HG02852 (cell line): Measurements from ENCODE around the gene ZDHHC14.

Source experiments
- ATAC-seq: cut with Tn5 transposase; IDR thresholded peaks from one replicate; pipeline ENCODE4 v1.9.1; 2021; ENCODE audit warnings: mild to moderate bottlenecking, moderate library complexity; ENCODE audit not compliant: unreplicated experiment

ZDHHC14 gene

DNA sequence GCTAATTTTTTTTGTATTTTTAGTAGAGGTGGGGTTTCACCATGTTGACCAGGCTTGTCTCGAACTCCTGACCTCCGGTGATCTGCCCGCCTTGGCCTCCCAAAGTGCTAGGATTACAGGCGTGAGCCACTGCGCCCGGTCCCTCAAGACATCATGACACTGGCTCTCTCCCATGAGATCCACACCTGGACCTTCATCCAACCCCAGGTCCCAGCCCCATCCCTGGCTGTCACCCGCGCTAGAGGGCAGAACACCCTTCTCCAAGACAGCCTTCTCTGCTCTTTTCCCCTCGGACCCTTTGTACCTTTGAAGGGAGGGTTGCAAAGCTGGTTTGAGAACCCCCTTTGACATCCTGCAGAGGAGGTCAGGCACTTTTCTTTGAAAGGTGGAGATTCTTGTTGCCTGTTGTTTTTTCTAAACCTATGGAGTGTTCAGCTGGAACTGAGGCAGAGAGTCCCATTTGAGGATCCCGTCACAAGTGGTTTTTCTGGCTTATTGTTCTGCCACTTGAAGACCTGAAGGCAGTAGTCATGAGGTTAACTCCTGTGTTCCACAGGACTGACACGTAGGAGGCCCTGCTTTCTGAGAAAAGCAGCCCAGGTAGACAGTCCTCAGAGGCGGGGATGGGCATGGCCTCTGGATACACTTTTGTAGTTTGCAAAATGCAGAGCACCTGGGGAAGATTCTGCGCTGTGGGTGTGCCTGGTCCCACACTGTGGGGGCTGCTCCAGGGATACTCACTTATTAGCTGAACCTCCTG is 270.9 kb downstream of the ZDHHC14 start:
- ATAC-seq, result no peak

DNA sequence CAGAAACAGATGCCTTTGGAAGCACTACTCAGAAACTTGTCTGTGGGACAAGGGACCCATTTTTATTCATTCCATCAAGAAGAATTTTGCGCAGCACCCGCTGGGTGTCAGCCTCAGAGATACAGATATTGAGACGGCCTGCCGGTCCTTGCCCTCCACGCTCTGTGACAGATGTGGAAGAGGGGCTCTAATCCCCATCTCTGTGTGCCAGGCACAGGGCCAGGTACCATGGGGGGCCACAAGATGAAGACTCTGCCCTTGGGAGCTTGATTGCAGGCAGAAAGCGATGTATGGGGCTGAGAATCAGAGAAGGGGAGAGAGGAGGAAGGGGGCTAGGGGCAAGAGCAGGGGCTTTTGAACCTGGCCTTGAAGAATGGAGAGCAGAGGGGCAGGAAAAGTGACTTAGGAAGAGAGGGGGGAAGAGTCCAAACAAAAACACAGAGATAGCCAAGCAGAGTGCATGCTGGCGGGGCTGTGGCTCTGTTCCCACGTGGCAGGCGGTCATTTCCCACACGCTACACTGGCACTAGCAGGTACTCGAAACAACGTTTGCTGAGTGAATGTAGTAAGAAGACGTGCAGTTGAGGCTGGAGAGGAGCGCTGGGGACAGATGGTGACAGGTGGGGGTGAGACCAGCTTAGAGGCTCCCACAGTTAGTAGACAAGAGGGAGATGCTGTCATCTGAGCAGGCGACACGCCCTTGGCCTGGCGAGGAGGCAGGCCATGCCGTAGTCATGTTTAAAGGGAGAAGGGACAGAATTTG is 271.8 kb downstream of the ZDHHC14 start:
- ATAC-seq, result no peak

DNA sequence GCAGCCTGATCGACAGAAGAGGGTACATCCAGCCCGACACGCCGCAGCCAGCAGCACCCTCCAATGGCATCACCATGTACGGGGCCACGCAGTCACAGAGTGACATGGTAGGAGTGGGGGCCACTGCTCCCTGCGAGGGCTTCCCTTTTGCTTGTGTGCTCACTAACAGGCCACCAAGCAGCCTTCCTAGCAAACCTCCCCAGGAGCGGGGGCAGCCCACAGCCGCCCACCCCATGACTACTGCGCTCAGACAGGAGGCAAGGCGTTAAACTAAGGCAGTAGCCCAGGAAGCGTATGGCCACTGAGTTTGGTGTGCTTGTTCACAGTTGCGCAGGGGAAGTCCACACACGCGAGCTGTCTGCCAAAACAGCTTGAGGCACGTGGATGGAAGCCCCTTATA is 272.5 kb downstream of the ZDHHC14 start:
- ATAC-seq, result no peak

DNA sequence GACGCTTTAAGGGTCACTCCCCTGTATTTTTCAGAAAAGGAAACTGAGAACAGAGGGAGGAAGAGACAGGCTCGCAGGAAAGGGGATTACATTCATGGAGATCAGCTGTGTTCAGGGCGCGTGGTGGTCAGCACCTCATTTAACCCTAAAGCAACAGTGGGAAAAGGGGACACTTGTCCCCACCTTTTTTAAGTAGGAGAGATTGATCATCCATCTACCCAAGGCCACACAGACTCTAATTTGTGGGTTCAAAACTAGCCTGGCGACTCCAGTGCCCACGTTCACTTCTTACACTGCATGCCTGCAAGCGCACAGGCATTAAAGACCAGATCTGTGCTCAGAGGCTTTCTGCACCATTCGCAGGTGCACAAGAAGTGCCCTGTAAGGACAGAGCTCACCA is 274.1 kb downstream of the ZDHHC14 start:
- no peak for ATAC-seq

DNA sequence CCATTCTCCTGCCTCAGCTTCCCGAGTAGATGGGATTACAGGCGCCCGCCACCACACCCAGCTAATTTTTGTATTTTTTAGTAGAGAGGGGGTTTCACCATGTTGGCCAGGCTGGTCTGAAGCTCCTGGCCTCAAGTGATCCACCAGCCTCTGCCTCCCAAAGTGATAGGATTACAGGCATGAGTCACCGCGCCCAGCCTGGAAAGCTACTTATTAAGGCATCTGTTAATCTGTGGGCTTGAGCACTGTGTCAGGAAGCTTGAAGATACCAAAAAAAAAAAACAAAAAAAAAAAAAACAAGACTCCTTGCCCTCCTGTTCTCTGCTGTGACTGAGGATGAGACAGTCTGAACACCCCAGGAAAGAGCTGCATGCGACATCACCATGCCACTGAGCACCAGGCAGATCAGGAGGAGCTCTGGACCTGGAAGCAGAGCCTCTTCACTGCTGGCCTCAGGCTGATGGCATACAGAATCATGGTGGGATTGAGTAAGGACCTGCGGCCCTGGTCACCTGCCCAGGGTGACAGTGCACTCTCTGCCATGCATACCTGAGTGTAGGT is 275.5 kb downstream of the ZDHHC14 start:
- ATAC-seq, result no peak

DNA sequence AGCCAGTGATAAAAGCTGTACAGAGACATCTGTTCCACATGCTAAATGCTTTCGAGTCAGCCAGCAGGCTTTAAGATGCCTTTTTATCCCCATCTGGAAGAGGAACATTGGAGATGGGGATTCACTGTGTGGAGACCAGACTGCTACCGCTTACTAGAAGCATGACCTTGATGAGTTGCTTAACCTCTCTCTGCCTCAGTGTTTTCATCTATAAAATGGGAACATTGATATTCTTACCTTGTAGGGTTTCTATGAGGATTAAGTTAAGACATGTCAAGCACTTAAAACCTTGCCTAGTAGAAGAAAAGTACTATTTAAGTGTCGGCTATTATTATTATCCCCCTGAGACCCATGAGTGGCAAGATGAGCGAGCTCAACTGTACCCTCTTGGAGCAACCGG is 276.8 kb downstream of the ZDHHC14 start:
- ATAC-seq, result no peak

DNA sequence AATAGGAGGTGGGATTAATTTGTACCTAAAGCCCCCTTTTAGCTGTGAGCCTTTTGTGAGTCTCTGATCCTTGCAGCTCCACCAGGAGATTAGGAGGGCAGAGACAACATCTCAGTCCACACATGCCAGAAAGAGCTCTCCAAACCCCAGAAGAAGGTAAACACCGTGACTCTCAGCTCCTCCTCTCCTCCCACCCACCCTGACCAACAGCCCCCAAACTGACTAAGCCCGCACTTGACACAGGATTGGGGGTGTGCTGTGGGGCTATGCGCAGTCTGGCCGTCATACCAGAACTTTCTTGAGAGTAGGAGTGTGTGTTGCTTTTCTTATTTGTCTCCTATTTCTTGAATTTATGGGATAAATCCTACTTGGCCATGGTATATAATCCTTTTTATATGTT is 277.3 kb downstream of the ZDHHC14 start:
- ATAC-seq, result no peak

DNA sequence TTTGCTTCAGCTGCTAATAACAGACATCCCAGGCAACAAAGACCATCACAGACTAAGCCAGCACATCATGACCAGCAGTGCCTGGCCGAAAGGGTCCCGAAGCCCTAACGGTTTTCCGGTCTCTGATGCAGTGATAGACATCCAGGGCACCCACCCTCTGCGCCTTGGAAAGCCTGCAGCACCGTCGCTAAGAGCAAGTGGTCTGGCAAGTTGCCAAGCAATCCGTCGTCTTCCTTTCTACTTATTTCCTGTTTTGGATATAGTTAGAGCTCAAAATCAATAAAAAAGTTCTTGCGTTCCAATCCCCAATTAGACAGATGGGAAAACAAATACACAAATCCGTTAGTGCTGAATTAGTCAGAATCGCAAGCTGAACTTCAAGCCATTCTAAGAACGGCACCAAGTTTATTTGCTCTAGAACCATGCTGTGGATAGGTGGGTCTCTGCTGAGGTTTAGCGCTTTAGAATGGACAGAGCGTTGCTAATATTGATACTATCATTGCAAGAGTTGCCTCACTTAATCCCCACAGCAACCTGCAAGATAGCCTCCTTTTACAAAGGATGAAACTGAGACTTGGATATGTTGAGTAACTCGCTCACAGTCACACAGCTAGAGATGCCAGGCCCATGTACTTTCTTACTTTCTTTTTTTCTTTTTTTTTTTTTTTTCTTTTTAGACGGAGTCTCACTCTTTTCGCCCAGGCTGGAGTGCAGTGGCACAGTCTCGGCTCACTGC is 278.7 kb downstream of the ZDHHC14 start:
- ATAC-seq, result no peak

DNA sequence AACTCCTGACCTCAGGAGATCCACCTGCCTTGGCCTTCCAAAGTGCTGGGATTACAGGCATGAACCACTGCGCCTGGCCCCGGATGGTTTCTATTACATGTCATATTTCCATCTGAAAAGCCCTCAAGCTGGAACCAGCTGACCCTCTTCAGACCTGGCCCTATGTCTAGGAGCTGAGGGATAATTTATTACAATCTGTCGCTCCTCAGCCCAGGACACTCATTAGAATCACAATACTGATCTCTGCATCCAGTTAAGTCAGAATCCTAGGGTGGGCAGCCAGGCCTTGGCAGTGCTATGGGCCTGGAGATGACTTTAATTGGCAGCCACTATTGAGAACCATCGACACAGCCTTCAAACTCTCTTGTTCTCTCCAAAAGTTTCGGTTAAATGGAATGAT is 279.4 kb downstream of the ZDHHC14 start:
- ATAC-seq, result no peak

DNA sequence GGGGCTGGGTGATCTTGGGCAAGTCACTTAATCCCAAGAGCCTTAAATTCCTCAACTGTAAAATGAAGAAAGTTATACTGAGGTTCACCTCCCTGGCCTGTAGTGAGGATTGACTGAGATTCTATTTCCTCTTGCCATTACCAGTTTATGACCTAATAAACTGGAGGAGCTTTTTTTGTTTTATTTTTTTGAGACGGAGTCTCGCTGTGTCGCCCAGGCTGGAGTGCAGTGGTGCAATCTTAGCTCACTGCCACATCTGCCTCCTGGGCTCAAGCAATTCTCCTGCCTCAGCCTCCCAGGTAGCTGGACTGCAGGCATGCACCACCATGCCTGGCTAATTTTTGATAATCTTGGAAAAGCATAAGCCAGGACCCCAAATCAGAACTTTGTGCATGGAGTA is 280.7 kb downstream of the ZDHHC14 start:
- ATAC-seq, result no peak

DNA sequence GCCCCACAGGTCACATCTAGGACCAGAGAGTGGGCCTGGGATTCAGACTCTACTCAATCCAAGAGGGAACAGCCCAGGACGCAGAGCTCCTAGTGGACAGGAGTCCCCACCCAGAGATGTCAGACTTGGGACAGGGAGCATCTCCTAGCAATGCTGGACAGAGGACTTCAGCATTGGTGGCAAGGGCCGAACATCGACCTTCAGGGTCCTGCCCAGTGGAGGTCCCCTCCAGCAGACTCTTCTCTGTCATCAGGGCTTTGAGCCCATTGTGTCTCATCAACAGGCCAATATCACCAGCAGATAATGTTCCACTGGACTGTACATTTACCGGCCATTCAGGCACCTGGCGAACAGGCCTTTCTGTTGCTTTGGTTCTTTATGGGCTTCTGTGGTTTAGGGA is 282.3 kb downstream of the ZDHHC14 start:
- ATAC-seq, result no peak

DNA sequence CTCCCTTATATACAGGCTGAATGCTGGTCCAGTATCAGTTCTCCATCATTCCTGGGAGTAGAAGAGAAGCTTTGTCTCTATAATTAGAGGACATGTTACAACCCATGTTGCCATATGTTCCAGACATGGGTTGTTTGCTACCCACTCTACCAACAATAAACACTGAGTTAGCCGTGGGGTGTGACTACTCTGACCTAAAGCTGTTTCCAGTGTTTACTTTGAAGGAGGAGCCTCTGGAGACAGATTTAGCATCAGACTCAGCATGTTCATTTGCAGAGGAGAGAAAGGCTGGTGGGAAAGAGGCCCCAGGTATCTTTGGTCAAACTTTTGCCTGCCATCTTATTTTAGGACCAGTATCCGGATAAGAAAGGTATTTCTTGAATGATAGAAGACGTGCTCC is 284.2 kb downstream of the ZDHHC14 start:
- no peak for ATAC-seq

DNA sequence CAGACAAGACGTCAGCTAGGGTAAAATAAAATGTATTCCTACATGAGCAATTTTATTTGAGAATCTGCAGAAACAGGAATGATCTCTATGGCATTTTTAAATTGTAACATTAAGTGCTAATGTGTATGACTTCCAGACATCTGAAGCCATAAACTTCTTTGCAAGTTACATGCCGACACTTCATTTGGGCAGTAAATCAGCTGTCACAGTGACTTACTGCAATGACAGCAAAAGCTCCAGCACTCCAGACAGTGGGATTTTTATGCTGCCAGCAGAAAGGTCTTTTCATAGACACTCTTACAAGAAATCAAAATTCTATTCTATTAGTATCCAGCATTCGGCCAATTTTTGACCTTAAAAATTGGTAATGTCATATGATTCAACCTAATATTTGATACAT is 285.7 kb downstream of the ZDHHC14 start:
- ATAC-seq, result no peak

DNA sequence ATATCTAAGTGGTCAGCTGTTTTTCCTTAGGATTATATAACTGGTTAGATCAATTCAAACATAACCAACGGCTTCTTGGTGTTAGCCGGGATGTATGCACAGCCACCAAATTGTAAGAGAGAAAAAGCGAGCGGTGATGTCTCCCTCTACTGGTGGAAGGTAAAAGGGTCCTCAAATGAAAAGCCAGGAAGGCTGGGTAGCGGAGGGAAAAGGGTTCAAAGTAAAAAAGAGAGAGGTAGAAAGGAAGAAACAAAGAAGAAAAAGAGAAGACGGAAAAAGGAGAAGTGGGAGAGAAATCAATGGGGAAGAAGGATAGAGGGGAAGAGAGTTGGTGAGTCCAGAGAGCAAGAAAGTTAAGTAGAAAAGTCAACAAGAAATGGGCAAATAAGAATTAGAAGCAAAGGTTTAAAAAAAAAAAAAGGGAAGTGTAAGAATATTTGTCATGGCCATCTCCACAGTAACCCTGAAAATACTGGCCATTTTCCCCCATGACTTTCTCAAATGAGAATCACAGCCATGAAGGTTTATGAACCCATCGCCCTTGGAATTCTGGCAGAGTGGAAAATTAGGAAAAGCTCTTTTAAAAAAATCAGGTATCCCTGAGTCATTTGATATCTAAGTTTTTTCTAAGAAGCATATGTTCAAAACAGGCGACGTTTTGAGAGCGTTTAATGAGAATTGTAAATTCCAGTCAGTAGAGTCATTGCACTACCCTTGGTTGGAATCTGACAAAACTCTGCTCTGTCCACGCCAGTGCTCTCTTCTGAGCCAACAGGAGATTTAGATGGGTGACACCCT is 286.4 kb downstream of the ZDHHC14 start:
- ATAC-seq, result no peak

DNA sequence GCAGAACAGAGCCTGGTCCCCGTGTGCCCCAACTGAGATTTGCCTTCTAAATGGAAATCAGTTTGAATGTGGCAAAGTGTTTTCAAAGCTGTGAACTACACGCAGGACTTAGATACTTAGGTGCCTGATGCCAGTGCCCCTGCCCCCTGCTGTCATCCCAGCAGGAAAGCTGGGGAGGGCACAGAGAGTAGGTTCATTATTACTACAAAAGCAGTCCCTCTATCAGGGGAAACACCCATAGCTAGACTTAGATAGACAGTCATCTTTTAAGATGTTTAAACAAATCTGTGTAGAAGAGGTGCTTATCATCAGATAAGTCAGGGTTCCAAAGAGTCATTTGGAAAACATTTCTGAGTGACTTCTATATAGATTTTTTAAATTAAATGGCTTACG is 287.0 kb downstream of the ZDHHC14 start:
- ATAC-seq, result no peak

DNA sequence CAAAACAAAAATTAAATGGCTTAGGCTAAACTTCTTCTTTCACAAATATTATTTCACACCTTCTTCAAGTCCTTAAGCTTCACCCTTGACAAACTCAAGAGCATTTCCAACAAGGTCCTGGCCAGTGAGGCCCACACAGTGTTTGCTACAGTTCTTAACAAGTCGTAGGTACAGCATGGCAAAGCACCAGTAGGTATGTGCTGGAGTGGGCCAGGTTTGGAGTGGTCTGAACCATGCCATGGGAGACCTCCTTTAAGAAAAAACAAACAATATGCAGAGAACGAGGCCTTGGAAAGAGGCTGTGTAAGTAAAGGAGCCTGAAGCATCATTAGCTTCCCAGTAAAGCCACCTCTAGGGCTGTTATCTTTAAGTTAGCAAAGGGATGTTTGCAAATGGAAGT is 287.7 kb downstream of the ZDHHC14 start:
- ATAC-seq, result no peak

DNA sequence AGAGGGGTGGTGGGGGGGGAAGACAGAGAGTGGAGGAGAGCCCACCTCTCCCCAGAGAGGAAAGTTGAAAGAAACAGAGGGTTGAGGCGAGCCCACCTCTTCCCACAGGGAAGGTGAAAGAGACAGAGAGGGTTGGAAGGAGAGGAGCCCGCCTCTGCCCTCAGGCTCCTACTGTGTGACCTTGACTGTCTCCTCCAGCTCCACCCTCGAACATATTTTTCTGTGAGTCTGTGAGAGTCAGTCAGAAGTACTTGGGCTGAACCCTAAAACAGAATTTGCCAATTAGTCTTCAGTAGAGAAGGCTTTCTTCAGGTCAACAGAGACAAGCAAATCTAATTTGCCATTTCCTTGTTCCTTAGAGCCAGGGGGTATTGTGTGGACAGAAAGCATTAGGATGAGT is 288.3 kb downstream of the ZDHHC14 start:
- ATAC-seq, result no peak

DNA sequence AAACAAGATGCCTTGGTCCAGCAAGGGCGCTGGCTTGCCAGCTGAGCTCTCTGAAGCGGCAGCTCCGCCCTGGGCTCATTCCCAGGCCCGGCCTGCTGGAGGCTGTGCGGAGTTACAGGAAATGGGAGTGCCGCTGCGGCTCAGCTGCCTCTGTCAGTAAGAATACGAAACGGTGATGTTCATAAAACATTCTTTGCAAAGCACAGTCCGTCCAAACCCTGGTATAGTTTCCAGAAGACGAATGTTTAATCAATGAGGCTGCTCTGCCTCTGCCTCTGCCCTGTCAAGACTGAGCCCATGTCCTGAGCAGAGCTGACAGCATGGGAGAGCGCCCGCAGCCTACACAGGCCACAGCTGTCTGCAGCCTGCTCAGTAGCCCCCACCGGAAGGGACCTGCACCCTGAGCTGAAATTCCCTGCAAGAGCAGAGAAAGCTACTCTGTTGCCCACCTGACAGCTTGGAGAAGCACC is 288.8 kb downstream of the ZDHHC14 start:
- ATAC-seq, result no peak

DNA sequence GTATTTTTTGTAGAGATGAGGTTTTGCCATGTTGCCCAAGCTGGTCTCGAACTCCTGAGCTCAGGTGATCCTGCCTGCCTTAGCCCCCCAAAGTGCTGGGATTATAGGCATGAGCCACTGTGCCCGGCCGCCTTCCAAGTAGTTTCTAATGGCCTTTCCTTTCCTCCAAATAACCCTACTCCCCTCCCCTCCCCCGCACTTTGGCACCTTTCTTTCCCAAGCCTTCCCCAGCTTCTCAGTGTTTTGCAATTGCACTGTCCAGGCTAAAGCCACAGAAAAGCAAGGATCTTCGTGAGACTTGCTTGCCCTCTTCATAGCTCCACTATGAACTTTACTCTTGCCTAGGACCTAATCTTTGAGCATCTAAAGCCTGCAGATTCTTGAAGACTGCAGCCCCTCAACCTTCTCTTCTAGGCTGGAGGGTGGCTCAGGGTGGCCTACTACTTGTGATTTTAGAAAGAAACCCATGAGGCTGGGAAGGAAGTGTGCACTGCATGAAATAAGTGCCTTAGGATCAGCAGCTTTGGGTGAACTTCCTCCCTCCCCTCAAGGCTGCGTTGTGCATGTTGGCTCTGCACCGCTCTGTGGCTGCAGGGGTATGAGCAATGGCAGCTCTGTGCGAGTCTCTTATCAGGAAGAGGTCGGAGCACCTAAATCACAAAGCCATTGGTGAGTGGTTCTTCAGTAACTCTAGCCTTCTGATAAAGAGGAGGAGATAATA is 289.6 kb downstream of the ZDHHC14 start:
- ATAC-seq, result no peak
